Caco-2 (cell line): Measurements from ENCODE around the gene PSMA6. TPM values are rescaled to one million over a fixed set of nuclear protein-coding genes. Genes with fewer than 3 reads are reported as not detected.

ENCODE experiments used
- BruUV-seq: library from RNA; stranded (reverse); fragments of 400-500 nt; replicated peaks from 2 replicates; lab custom pipeline; 2021; lab: Mats Ljungman, UMichigan
- CTCF ChIA-PET: fragments of 300-600 bp; sonication (Branson Sonifier 250); formaldehyde crosslinking; loops from one replicate; lab custom pipeline; 2022; ENCODE audit warnings: antibody characterized with exemption; lab: Charles Lee
- POLR2A ChIA-PET: fragments of 300-600 bp; sonication (Branson Sonifier 250); formaldehyde crosslinking; loops from one replicate; lab custom pipeline; 2022; ENCODE audit warnings: antibody characterized with exemption; lab: Charles Lee
- DNase-seq, 2 experiments: peaks; one replicate each; pipeline versions ENCODE4 v3.0.0 to v3.0.0-alpha.2; 2020 to 2022
- H3K27me3 ChIP-seq: replicated peaks from 2 replicates; pipeline ENCODE4 v1.6.0; 2011; ENCODE audit warnings: low read length; ENCODE audit not compliant: control insufficient read depth, insufficient read depth
- H3K36me3 ChIP-seq: 2 replicates; pipeline ENCODE4 v1.5.1; 2011; ENCODE audit warnings: low read length; ENCODE audit not compliant: control insufficient read depth, insufficient read depth
- H3K4me1 ChIP-seq: fragments of 250-450 bp; sonication (Bioruptor Pico); 2 replicates; pipeline ENCODE4 v1.5.1; 2020; ENCODE audit warnings: mild to moderate bottlenecking
- H3K4me3 ChIP-seq: 2 replicates; pipeline ENCODE4 v1.5.1; 2011; ENCODE audit warnings: low read depth, mild to moderate bottlenecking, control low read depth, low read length
- H3K9me3 ChIP-seq: fragments of 250-450 bp; sonication (Bioruptor Pico); 2 replicates; pipeline ENCODE4 v1.5.1; 2020; ENCODE audit warnings: mild to moderate bottlenecking, moderate library complexity
- H3K27ac Mint-ChIP-seq: one replicate; pipeline ENCODE4 v1.8.0; 2022; ENCODE audit warnings: mixed read lengths; ENCODE audit not compliant: unreplicated experiment
- H3K27me3 Mint-ChIP-seq: one replicate; pipeline ENCODE4 v1.8.0; 2022; ENCODE audit warnings: mixed read lengths; ENCODE audit not compliant: insufficient read depth, unreplicated experiment
- H3K36me3 Mint-ChIP-seq: one replicate; pipeline ENCODE4 v1.8.0; 2022; ENCODE audit warnings: mild to moderate bottlenecking, mixed read lengths; ENCODE audit not compliant: insufficient read depth, unreplicated experiment
- H3K4me1 Mint-ChIP-seq: one replicate; pipeline ENCODE4 v1.8.0; 2022; ENCODE audit warnings: low read depth, mixed read lengths; ENCODE audit not compliant: unreplicated experiment
- H3K4me3 Mint-ChIP-seq: one replicate; pipeline ENCODE4 v1.8.0; 2022; ENCODE audit warnings: mild to moderate bottlenecking, moderate library complexity, mixed read lengths; ENCODE audit not compliant: unreplicated experiment
- H3K9me3 Mint-ChIP-seq: one replicate; pipeline ENCODE4 v1.8.0; 2022; ENCODE audit warnings: mixed read lengths; ENCODE audit not compliant: unreplicated experiment
- intact Hi-C: fragments of 100-400 bp; cut with micrococcal nuclease; formaldehyde crosslinking; loops from one replicate; pipeline ENCODE4 v1.10.0; 2022; ENCODE audit not compliant: unreplicated experiment
- total RNA-seq: library from RNA; stranded (reverse); gene quantifications from 2 replicates; pipeline ENCODE4 v1.2.3, GENCODE V29; 2022
- TF ChIP-seq, protein P1 (sequence below), 2 experiments: fragments of 200-600 bp in 1 of 2; IDR thresholded peaks; 1 replicate in 1 of 2; 2 replicates in 1 of 2; pipeline versions ENCODE4 v1.5.1 to v1.8.0; 2011 to 2022; ENCODE audit warnings: antibody characterized with exemption in 1 of 2, control low read depth in 1 of 2, inconsistent platforms in 1 of 2, low read depth in 1 of 2, low read length in 1 of 2, mild to moderate bottlenecking in 1 of 2, moderate library complexity in 1 of 2; ENCODE audit not compliant: insufficient read depth in 1 of 2, severe bottlenecking in 1 of 2, unreplicated experiment in 1 of 2

PSMA6 gene
- total RNA-seq, 1 experiment from 2014 or later: 247 TPM

DNA sequence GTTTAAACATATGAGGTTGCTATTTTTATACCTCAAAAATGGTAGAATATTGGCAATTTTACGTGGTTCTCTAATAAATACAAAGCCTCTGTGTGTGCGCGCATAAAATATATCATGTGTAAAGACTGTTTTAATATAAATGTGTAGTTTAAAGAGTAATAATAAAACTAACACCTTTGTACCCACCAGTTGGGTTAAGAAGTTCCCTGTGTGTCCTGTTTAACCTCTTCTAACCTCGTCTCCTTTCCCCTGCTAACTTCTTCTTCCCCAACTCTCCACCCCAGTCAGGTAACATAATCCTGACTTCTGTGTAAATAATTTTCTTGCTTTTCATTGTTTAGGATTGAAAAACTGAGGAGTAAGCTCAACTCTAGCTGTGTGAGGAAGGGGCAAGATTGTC, 47.6 kb upstream of the PSMA6 start:
- H3K27ac Mint-ChIP-seq: no peak overlapping the region
- TF ChIP-seq, protein P1, sequence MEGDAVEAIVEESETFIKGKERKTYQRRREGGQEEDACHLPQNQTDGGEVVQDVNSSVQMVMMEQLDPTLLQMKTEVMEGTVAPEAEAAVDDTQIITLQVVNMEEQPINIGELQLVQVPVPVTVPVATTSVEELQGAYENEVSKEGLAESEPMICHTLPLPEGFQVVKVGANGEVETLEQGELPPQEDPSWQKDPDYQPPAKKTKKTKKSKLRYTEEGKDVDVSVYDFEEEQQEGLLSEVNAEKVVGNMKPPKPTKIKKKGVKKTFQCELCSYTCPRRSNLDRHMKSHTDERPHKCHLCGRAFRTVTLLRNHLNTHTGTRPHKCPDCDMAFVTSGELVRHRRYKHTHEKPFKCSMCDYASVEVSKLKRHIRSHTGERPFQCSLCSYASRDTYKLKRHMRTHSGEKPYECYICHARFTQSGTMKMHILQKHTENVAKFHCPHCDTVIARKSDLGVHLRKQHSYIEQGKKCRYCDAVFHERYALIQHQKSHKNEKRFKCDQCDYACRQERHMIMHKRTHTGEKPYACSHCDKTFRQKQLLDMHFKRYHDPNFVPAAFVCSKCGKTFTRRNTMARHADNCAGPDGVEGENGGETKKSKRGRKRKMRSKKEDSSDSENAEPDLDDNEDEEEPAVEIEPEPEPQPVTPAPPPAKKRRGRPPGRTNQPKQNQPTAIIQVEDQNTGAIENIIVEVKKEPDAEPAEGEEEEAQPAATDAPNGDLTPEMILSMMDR (IDR thresholded peaks at IDR 0.05; ENCODE audit: insufficient read depth in 1 of 2, low read depth in 1 of 2, low read length in 1 of 2, severe bottlenecking in 1 of 2, unreplicated experiment in 1 of 2): no peak
- Histone ChIP-seq H3K9me3 (no peaks in the 10 kb centered on the region), H3K4me1 (no peaks in the 10 kb centered on the region), H3K36me3 (no peaks in the 10 kb centered on the region), H3K27me3 (no peaks in the 10 kb centered on the region), H3K4me3 (no peak overlapping the region)
- no peaks in the 10 kb centered on the region for H3K4me1 Mint-ChIP-seq
- no peak overlapping the region for H3K4me3 Mint-ChIP-seq
- no peaks in the 10 kb centered on the region for H3K9me3 Mint-ChIP-seq
- CTCF ChIA-PET: no interaction called here
- POLR2A ChIA-PET: no interaction called here
- no peak for DNase-seq
- peaks cover 5% of the 10 kb centered on the region for H3K36me3 Mint-ChIP-seq
- H3K27me3 Mint-ChIP-seq: no peaks in the 10 kb centered on the region
- no TSS peak for BruUV-seq
- intact Hi-C loops: no loop called here

DNA sequence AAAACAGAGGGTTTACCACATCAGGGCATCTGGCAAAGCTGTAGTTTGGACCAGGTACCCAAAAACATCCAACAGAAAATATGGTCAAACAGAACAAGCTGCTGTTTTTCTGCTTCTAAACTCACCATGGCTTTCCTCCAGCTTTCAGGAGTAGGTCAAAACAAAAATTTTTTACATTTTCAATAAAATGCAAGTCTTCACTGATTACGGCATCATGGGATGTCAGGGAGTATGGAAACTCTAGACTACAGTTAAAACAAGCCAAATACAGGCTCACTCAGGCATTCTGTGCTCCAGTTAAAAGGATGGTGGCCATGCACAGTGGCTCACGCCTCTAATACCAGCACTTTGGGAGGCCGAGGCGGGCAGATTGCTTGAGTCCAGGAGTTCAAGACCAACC, 47.1 kb upstream of the PSMA6 start:
- Mint-ChIP-seq H3K4me3 (no peak overlapping the region), H3K27ac (no peak overlapping the region), H3K9me3 (no peaks in the 10 kb centered on the region), H3K4me1 (no peaks in the 10 kb centered on the region), H3K27me3 (no peaks in the 10 kb centered on the region), H3K36me3 (peaks cover 5% of the 10 kb centered on the region)
- no peak for DNase-seq
- POLR2A ChIA-PET: no interaction called here
- Histone ChIP-seq H3K4me3 (no peak overlapping the region), H3K9me3 (no peaks in the 10 kb centered on the region), H3K27me3 (no peaks in the 10 kb centered on the region), H3K4me1 (no peaks in the 10 kb centered on the region), H3K36me3 (no peaks in the 10 kb centered on the region)
- TF ChIP-seq, protein P1 (IDR thresholded peaks at IDR 0.05; ENCODE audit: insufficient read depth in 1 of 2, low read depth in 1 of 2, low read length in 1 of 2, severe bottlenecking in 1 of 2, unreplicated experiment in 1 of 2): no peak
- CTCF ChIA-PET: no interaction called here
- intact Hi-C loops: no loop called here
- BruUV-seq: no TSS peak

DNA sequence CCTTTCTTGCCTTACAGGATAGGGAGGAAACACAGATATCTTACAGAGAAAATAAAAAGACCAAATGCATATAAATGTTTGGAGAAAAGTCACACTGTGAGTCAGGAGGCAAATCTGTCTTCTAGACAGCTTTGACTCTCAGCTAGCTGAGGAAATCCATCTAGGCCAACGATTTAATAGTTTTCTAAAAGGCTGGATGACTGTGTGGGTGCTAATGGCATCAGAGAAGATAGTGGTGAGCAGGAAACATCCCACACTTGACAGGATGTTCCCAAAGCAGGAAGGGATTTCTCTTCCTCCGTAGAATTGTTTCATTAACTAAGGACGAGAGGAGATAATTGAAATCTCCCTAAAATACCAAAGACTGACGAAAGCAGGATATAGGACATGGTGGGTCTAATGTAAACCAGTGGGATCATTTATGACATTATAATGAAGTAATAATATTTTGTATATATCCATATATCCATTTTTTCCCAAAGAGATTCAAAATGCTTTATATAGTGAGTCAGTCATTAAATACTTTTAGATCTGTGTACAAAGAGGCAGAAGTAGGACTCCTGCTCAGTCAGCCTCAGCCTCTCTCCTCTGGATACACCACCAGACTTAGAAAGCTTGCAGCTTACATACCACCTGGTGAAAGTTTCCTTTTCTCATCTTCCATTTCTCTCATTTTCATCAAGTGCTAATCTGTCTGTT, 44.3 kb upstream of the PSMA6 start:
- intact Hi-C loops: no loop called here
- H3K4me3 ChIP-seq: no peak overlapping the region
- no peaks in the 10 kb centered on the region for H3K4me1 ChIP-seq
- no peaks in the 10 kb centered on the region for H3K27me3 ChIP-seq
- H3K36me3 ChIP-seq: no peaks in the 10 kb centered on the region
- no peak overlapping the region for H3K4me3 Mint-ChIP-seq
- CTCF ChIA-PET: no interaction called here
- no peaks in the 10 kb centered on the region for H3K9me3 Mint-ChIP-seq
- no peaks in the 10 kb centered on the region for H3K4me1 Mint-ChIP-seq
- H3K36me3 Mint-ChIP-seq: peaks cover 8% of the 10 kb centered on the region
- no TSS peak for BruUV-seq
- no peaks in the 10 kb centered on the region for H3K27me3 Mint-ChIP-seq
- no peaks in the 10 kb centered on the region for H3K9me3 ChIP-seq
- no peak for DNase-seq
- POLR2A ChIA-PET: no interaction called here
- TF ChIP-seq, protein P1 (IDR thresholded peaks at IDR 0.05; ENCODE audit: insufficient read depth in 1 of 2, low read depth in 1 of 2, low read length in 1 of 2, severe bottlenecking in 1 of 2, unreplicated experiment in 1 of 2): no peak
- no peak overlapping the region for H3K27ac Mint-ChIP-seq
